ENCODE results near the gene PARP3.
"Not testable (repeated sequence)": the region's sequence is repeated elsewhere in the genome, so short reads cannot be mapped to it uniquely, and the experiment has no call there.

PARP3 gene

DNA sequence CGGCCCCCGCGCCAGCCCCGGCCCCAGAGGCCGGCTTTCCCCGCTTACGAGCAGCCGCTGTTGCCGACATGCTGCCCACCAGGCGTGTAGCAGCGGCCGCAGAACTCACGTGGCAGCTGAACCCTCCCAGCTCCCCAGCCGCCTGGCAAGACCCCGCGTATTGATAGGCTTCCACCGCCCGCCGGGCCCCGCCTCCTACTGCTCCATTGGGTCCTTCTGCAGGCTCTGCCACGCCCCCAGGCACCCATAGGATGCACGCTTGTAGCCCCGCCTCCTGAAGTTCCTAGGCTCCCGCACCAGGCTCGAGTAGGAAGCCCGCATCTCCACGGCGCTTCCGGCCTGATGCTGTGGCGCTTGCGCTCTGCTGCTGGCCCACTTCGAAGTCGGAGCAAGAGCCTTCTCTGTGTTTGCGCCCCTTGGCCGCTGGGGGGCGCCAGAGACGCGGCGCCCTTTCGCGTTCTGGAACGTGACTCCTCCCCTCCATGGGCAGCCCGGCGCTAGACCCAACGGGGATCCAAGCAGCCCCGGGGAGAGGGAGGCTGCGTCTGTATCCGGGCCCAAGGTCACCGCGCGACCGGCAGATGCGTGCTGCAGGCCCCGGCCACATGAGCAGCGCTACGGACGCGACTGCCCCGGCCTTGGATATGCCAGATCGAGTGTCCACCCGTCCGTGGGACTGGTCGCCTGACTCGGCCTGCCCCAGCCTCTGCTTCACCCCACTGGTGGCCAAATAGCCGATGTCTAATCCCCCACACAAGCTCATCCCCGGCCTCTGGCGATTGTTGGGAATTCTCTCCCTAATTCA lies at the start of gene PARP3, which contains the start of gene RRP9:
TSS of gene PARP3 (plus strand) at position 566 of the 805 bp plus-strand sequence. CDS start 993 bp downstream, outside the sequence.
TSS of gene RRP9 (minus strand) at position 107 of the 805 bp plus-strand sequence. CDS start at position 70, 37 bp downstream.
- peak; percentile 99 for DNase-seq (ENCODE audit: extremely low read depth, low read depth)
- TF ChIP-seq, protein P1, sequence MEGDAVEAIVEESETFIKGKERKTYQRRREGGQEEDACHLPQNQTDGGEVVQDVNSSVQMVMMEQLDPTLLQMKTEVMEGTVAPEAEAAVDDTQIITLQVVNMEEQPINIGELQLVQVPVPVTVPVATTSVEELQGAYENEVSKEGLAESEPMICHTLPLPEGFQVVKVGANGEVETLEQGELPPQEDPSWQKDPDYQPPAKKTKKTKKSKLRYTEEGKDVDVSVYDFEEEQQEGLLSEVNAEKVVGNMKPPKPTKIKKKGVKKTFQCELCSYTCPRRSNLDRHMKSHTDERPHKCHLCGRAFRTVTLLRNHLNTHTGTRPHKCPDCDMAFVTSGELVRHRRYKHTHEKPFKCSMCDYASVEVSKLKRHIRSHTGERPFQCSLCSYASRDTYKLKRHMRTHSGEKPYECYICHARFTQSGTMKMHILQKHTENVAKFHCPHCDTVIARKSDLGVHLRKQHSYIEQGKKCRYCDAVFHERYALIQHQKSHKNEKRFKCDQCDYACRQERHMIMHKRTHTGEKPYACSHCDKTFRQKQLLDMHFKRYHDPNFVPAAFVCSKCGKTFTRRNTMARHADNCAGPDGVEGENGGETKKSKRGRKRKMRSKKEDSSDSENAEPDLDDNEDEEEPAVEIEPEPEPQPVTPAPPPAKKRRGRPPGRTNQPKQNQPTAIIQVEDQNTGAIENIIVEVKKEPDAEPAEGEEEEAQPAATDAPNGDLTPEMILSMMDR (IDR thresholded peaks at IDR 0.05; ENCODE audit: low read depth, low read length, missing control alignments) = peak; percentile 99
- H3K4me3 ChIP-seq (replicated peaks; ENCODE audit: low read depth, low read length) = peak within 1 kb of the TSS; percentile 96

DNA sequence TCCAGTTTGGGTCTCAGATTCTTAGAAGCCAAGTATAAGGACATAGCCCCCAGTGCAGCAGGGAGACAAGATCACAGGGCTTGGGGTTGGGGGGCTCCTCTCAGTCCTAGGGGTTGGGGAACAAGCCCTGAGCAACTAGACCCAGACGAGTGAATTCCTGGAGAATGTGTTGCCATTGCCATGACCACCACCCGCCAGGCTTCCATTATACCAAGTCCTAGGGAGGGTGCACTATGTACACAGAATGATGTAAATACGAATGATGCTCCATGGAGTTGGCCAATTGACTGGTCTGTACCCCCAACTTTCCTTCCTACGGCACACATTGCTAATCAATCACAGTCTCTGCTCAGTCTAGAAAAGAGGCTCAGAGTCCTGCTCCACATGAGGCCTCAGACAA lies 47.8 kb upstream of the PARP3 start:
- TF ChIP-seq, protein P1 (IDR thresholded peaks at IDR 0.05; ENCODE audit: low read depth, low read length, missing control alignments) = no peak
- no peak overlapping the region for H3K4me3 ChIP-seq (replicated peaks; ENCODE audit: low read depth, low read length)
- DNase-seq (ENCODE audit: extremely low read depth, low read depth) = no peak

DNA sequence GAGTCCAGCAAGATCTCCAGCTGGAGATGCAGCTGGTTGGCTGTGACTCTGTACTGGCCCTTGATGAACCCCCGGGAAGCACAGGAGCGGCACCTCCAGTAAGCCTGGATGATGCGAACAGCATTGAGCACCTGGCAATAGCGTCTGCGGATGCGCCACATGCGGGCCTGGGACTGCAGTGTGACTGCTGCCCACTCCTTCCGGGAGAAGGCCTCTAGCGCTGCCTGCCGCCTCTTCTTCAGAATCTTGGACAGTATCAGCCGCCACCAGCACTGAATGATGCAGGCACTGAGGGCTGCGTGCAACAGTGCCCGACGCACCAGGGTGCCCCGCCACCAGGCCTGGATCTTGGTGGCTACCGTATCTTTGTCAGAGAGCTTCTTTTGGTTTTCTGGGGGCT lies 47.2 kb upstream of the PARP3 start:
- no peak overlapping the region for H3K4me3 ChIP-seq (replicated peaks; ENCODE audit: low read depth, low read length)
- no peak for DNase-seq (ENCODE audit: extremely low read depth, low read depth)
- TF ChIP-seq, protein P1 (IDR thresholded peaks at IDR 0.05; ENCODE audit: low read depth, low read length, missing control alignments) = no peak

DNA sequence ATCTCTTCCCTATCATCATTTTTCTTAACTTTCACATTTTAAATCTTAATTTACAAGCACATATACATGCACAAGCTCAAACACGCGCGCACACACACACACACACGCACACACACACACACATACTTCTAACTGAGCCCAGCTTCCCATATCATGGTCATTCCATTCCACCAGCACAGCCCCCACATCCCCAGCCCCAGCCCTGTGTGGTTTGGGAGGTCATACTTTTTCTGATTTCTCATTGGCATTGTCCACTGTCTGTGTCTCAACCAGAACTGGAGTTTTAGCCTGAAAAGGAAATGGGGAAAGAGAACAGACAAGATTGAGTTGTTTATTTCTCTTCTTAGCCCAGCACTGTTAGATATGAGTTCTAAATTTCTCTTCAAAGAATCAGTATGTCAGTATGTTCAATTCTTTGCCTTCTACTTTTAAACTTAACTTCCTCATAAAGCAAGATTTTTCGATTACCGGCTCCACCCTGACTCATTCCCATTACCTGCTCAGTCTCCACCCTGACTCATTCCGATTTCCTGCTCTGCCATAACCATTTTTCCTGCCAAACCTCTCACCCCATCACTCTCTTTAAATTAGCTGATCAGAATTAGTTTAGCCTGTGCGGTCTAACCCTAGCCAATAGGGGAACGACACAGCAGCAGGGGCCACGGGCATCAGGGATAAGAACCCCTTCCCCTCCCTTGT lies 45.4 kb upstream of the PARP3 start:
- no peak overlapping the region for H3K4me3 ChIP-seq (replicated peaks; ENCODE audit: low read depth, low read length)
- TF ChIP-seq, protein P1 (IDR thresholded peaks at IDR 0.05; ENCODE audit: low read depth, low read length, missing control alignments) = no peak
- no peak for DNase-seq (ENCODE audit: extremely low read depth, low read depth)

DNA sequence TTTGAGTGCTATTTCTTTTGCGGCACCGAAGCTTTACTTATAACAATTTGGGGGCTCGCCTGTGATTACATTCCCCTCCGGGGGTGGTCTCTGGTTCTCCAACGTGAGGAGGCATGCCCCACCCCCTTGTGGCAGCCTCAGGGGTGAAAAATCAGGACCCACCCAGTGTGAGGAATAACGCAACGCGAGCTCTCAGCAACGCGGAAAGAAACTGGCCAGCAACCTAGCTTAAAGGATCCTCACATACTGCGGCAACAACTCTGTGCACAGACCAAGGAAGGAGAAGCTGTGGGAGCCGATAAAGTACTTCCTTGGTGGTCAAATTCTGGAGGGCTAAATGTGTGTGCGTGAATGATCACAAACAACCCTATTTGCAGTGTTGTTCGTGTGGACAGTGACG lies 44.8 kb upstream of the PARP3 start:
- H3K4me3 ChIP-seq (replicated peaks; ENCODE audit: low read depth, low read length) = no peak overlapping the region
- TF ChIP-seq, protein P1 (IDR thresholded peaks at IDR 0.05; ENCODE audit: low read depth, low read length, missing control alignments) = no peak
- DNase-seq (ENCODE audit: extremely low read depth, low read depth) = no peak

DNA sequence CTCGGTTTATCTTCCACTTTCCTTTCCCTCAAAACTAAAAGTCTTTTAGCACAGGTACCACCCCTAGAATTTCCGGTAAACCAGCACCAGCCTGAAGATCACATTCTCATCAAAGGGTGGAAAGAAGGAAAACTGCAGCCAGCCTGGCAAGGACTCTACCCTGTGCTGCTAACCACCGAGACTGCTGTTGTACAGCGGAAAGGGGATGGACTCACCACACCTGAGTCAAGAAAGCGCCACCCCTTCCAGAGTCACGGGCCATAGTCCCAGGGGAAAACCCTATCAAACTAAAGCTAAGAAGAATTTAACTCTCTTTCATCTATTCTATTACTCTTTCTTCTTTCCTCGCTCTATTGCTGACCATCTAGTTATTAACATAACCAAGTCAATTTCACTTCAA lies 42.1 kb upstream of the PARP3 start:
- DNase-seq (ENCODE audit: extremely low read depth, low read depth); H3K4me3 ChIP-seq (replicated peaks; ENCODE audit: low read depth, low read length): not testable (repeated sequence)

DNA sequence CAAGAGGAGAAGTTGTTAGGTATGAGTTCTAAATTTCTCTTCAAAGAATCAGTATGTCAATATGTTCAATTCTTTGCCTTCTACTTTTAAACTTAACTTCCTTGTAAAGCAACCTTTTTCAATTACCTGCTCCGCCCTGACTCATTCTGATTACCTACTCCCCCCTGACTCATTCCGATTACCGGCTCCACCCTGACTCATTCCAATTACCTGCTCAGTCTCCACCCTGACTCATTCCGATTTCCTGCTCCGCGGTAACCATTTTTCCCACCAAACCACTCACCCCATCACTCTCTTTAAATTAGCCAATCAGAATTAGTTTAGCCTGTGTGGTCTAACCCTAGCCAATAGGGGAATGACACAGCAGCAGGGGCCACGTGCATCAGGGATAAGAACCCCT lies 39.8 kb upstream of the PARP3 start:
- DNase-seq (ENCODE audit: extremely low read depth, low read depth) = peak; percentile 7
- H3K4me3 ChIP-seq (replicated peaks; ENCODE audit: low read depth, low read length) = not testable (repeated sequence)

Data from HFF-Myc (cell line).